Motor neuron (in vitro differentiated cells): ENCODE data around the gene ZNF562. TPM values are rescaled to one million over a fixed set of nuclear protein-coding genes. Genes with fewer than 3 reads are reported as not detected.
A peak's percentile ranks its signal among the peaks of the same experiment; 100 is the strongest.

Source experiments
- ATAC-seq, 8 experiments: fragments of 200-7000 bp; cut with Tn5 transposase; replicated peaks in 6 of 8; 2 replicates each; pipeline ENCODE4 v1.8.0; 2021; ENCODE audit warnings: mild to moderate bottlenecking in 8 of 8, moderate library complexity in 8 of 8
- H3K27ac ChIP-seq, 2 donors: fragments of 250-450 bp; sonication (Bioruptor Pico); 2 replicates each; pipeline ENCODE4 v1.9.0; 2021; ENCODE audit warnings: antibody characterized with exemption in 2 of 2, mild to moderate bottlenecking in 2 of 2, moderate library complexity in 1 of 2
- H3K4me1 ChIP-seq, 2 donors: fragments of 250-450 bp; sonication (Bioruptor Pico); replicated peaks in 1 of 2; 2 replicates each; pipeline ENCODE4 v1.6.1; 2021; ENCODE audit warnings: antibody characterized with exemption in 2 of 2, mild to moderate bottlenecking in 2 of 2, moderate library complexity in 1 of 2
- H3K4me3 ChIP-seq, 5 donors: fragments of 250-450 bp; sonication (Bioruptor Pico); 2 replicates each; pipeline ENCODE4 v1.9.0; 2021; ENCODE audit warnings: antibody characterized with exemption in 5 of 5, mild to moderate bottlenecking in 5 of 5, moderate library complexity in 4 of 5
- WGBS, 10 experiments: fragments of 450-650 bp; shearing (Covaris generic); methylation state at CpG; one replicate each; pipeline ENCODE4 v1.0.0; 2022; 5-methylcytosine and 5-hydroxymethylcytosine counted together
- in situ Hi-C, 9 experiments: fragments of 400-800 bp; cut with MboI; loops; one replicate each; pipeline ENCODE4 v1.15.0; 2021; ENCODE audit warnings: low sequenced_read_pairs in 9 of 9, low pct_unique_long_range_greater_than_20kb in 2 of 9; ENCODE audit not compliant: unreplicated experiment in 9 of 9
- total RNA-seq, 8 experiments: library from RNA; unstranded; fragments of 300-600 nt; gene quantifications; 2 replicates each; pipeline versions ENCODE4 v1.2.3 to v1.2.4, GENCODE V29; 2022

The ZNF562 gene
- total RNA-seq, 8 experiments from 2014 or later: 20.6 to 39.4 (median 28.1) TPM

DNA sequence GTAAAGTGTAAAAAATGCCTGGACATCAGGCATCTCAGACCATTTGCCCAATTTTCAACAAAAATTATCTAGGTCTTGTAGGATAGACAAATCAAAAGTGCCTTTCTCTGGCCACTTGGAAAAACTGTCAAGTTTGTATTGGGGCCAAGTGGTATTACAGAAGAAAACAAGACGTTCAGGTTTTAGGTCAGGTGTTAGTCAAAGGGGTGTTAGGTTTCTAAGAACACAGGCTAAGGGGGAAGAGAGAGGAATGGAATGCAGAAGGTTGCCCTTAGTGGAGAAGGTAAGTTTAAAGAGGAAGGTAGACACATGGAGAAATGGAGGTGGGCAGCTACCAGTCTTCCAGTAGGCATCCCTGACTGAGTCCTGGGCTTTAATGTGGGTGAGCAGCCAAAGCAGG lies 33.9 kb downstream of the ZNF562 start:
- in situ Hi-C loops: loop anchor here in 3 of 9 experiments (25.0 kb wide), 1 partner anchor 146 kb away; no protein-coding TSS in a partner anchor
- no peaks in the 10 kb centered on the region for H3K4me1 ChIP-seq
- no peak overlapping the region for H3K27ac ChIP-seq
- no peak for ATAC-seq
- 86 to 100% (median 100%) methylated on average over 1 of the region's 1 CpG; no CpG with 5 or more reads in 5 of the 10 experiments for WGBS, 10 experiments
- no peak overlapping the region for H3K4me3 ChIP-seq

DNA sequence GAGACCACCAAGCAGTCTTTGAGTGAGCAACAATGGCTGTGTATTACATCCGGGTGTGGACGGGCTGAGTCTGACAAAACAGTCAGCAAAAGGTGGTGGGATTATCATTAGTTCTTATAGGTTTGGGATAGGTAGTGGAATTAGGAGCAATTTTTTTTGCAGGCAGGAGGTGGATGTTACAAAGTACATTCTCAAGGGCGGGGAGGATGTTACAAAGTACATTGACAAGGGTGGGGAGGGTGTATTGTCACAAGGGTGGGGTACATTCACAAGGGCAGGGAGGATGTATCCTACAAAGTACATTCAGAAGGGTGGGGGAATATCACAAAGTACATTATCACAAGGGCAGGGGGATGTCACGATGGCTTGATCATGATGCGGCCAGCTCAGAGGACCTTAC lies 38.9 kb downstream of the ZNF562 start:
- WGBS, 10 experiments: 93 to 100% (median 96%) methylated on average over 2 to 3 of the region's 5 CpGs; no CpG with 5 or more reads in 7 of the 10 experiments
- H3K4me1 ChIP-seq: no peaks in the 10 kb centered on the region
- no peak for ATAC-seq
- H3K27ac ChIP-seq: no peak overlapping the region
- no peak overlapping the region for H3K4me3 ChIP-seq
- in situ Hi-C loops: loop anchor here in 4 of 9 experiments (10.0 to 25.0 kb wide), 2 partner anchors 151 to 159 kb away; no protein-coding TSS in a partner anchor

DNA sequence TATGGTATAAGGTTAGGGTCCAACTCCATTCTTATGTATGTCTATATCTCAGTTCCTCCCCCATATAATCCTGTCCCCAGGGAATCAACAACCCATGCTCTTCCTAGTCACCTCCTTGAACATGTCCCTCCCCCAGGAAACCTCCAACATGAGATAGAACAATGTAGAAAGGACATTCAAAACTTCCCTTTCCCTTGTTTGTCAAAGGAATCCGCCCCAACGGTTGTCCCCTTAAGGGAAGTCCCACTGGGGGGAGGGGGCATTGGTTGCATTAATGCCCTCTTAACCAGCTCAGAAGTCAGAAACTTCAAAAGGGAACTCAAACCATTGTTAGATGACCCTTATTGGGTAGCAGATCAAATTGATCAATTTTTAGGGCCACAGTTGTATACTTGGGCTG lies 47.0 kb downstream of the ZNF562 start:
- Histone ChIP-seq H3K27ac (no peak overlapping the region), H3K4me1 (peaks cover 0 to 3% of the 10 kb centered on the region in 2 donors), H3K4me3 (no peak overlapping the region)
- ATAC-seq: no peak
- in situ Hi-C loops: loop anchor here in 7 of 9 experiments (10.0 to 25.0 kb wide), 2 partner anchors 159 to 167 kb away; no protein-coding TSS in a partner anchor
- 83 to 100% (median 100%) methylated on average over 1 to 2 of the region's 2 CpGs; no CpG with 5 or more reads in 4 of the 10 experiments for WGBS, 10 experiments

DNA sequence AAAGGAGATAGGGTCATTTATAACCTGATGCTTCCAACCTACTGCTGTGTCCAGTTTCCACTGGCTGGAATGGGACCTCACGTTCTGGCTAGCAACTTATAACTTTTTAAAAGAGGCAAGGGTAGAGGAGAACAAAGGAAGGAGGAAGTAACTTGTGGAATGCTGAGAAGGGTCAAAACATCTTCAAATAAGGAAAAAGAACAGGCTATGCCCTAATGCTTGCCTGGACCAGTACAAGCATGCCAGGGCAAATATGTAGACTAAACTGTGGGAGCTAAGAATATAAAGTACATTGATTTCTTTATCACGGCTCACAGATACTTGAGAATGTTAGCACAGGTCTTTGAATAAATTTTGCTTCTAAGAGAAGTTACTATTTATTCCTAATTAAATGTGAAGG lies 52.4 kb downstream of the ZNF562 start:
- in situ Hi-C loops: loop anchor here in 4 of 9 experiments (10.0 kb wide), 1 partner anchor 172 kb away; no protein-coding TSS in a partner anchor
- Histone ChIP-seq H3K4me1 (peaks cover 7 to 10% of the 10 kb centered on the region in 2 donors), H3K27ac (no peak overlapping the region), H3K4me3 (peak overlapping the region in 2 of 5 donors; percentile 80 to 91)
- no peak for ATAC-seq
- 30 to 100% (median 80%) methylated on average over 1 to 2 of the region's 2 CpGs; no CpG with 5 or more reads in 1 of the 10 experiments for WGBS, 10 experiments

DNA sequence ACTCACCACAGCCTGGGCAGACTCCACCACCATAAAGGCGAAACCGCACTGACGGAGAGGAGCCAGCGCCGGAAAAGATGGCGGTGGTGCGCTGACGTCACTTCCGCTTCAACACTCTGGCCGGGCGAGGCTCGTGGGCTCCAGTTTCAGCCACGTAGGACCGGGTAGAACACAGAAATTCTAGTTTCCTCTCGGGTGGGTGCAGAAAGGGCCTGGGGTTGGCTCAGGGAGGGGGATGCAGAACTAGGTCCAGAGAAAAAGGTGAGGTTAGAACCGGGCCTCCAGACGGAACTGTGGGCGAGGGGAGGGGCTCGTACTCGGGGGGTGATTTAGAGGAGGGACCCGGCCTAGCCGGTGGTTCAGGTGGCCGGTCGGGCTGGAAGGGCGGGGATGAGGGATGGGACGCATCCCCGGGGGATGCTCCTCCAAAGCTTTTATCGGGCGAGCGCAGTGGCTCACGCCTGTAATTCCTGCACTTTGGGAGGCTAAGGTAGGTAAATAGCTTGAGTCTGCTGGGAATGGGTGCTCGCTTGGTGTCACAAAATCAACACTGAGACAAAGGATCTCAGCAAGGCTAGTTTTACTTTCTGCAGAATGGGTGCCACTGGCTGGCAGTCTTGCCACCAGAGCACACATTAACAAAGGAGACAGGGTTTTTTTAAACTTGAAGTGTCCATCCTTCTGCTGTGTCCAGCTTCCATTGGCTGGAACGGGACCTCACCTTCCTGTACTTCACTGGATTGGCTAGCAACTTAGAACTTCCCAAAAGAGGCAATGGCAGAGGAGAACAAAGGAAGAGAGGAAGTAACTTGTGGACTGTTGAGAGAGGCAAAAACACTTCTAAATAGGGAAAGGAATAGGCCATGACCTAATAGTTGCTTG lies 53.5 kb downstream of the ZNF562 start, which contains the start of gene ZNF561:
Gene ZNF561 (minus strand): TSS at position 77 of the 882 bp plus-strand sequence. CDS start 1,776 bp downstream, outside the sequence.
- WGBS, 10 experiments: 0 to 6% (median 0%) methylated on average over 1 to 20 of the region's 33 CpGs; no CpG with 5 or more reads in 4 of the 10 experiments
- H3K4me3 ChIP-seq: peak within 1 kb of the TSS; percentile 80 to 98 (median 91)
- in situ Hi-C loops: loop anchor here in 4 of 9 experiments (10.0 kb wide), 1 partner anchor 173 kb away; no protein-coding TSS in a partner anchor
- peak; percentile 89 to 94 (median 91) for ATAC-seq
- peaks cover 7 to 10% of the 10 kb centered on the region in 2 donors for H3K4me1 ChIP-seq
- peak within 1 kb of the TSS; percentile 100 for H3K27ac ChIP-seq

DNA sequence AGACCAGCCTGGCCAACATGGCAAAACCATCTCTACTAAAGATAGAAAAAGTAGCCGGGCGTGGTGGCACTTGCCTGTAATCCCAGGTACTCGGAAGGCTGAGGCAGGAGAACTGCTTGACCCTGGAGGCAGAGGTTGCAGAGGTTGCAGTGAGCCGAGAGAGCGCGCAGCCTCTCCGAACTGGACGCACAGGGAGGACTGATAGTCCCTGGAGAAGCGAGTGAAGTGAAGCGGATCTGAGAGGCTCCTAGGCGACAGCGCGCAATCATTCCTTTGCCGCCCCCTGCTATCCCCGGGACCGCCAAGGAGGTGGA lies 54.1 kb downstream of the ZNF562 start:
- 0 to 2% (median 0%) methylated on average over 2 to 11 of the region's 16 CpGs; no CpG with 5 or more reads in 6 of the 10 experiments for WGBS, 10 experiments
- peak overlapping the region; percentile 80 to 98 (median 91) for H3K4me3 ChIP-seq
- ATAC-seq: peak in 2 of 8 experiments; percentile 53 to 60
- H3K4me1 ChIP-seq: peaks cover 7 to 10% of the 10 kb centered on the region in 2 donors
- in situ Hi-C loops: loop anchor here in 4 of 9 experiments (10.0 kb wide), 1 partner anchor 174 kb away; no protein-coding TSS in a partner anchor
- H3K27ac ChIP-seq: peak overlapping the region; percentile 100

DNA sequence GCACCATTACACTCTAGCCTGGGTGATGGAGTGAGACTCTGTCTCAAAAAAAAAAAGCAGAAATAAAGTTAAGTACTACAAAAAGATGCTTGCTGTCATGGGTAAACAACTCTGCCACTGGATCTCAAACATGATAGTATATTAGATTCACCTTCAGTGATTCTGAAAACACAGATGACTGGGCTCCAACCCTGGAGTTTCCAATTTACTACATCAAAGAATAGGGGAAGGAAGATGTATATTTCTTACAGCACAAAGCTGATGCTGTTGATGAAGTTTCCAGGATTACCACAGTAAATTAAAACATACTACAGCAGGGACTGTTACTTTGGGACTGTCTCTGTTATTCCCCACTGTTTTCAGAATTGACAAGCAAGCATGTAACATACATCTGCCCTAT lies 59.1 kb downstream of the ZNF562 start:
- ATAC-seq: no peak
- in situ Hi-C loops: no loop called here
- H3K4me3 ChIP-seq: no peak overlapping the region
- no peak overlapping the region for H3K27ac ChIP-seq
- H3K4me1 ChIP-seq: peaks cover 0 to 5% of the 10 kb centered on the region in 2 donors

DNA sequence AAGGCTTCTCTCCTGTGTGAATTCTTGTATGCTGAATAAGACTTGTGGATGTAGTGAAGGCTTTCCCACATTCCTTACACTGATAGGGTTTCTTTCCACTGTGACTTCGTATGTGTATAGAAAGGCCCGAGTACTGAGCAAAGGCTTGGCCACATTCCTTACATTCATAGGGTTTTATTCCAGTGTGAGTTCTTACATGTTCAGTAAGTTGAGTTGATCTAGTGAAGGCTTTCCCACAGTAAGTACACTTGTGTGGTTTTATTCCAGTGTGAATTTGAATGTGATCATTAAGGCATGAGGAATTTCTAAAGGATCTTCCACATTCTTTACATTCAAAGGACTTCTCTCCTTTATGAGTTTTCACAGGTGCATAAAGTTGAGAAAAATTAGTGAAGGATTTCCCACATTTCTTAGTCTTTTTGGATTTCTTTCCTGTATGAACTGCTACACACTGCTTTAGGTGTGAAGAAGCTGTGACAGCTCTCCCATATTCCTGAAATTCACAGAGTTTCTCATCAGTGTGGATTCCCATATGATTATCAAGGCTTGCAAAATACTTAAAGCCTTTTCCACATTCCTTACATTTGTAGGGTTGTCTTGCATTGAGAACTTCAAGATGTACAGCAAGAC lies 64.3 kb downstream of the ZNF562 start:
- no peak overlapping the region for H3K27ac ChIP-seq
- H3K4me1 ChIP-seq: no peaks in the 10 kb centered on the region
- in situ Hi-C loops: no loop called here
- no peak overlapping the region for H3K4me3 ChIP-seq
- ATAC-seq: no peak
- 92 to 100% (median 100%) methylated on average over 1 to 2 of the region's 2 CpGs; no CpG with 5 or more reads in 5 of the 10 experiments for WGBS, 10 experiments

DNA sequence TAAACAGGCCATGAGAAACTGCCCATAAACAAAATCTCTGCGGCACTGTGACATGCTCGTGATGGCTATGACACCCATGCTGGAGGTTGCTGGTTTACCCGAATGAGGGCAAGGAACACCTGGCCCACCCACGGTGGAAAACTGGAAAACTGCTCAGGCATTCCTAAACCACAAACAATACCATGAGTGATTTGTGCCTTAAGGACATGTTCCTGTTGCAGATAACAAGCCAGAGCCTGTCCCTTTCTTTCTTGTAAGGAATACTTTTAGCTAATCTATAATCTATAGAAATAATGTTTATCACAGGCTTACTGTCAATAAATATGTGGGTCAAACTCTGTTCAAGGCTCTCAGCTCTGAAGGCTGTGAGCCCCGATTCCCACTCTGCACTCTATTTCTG lies 66.0 kb downstream of the ZNF562 start:
- no peak overlapping the region for H3K27ac ChIP-seq
- ATAC-seq: no peak
- WGBS, 10 experiments: 83 to 100% (median 100%) methylated on average over 1 to 4 of the region's 5 CpGs; no CpG with 5 or more reads in 1 of the 10 experiments
- H3K4me1 ChIP-seq: no peaks in the 10 kb centered on the region
- no peak overlapping the region for H3K4me3 ChIP-seq
- in situ Hi-C loops: no loop called here

DNA sequence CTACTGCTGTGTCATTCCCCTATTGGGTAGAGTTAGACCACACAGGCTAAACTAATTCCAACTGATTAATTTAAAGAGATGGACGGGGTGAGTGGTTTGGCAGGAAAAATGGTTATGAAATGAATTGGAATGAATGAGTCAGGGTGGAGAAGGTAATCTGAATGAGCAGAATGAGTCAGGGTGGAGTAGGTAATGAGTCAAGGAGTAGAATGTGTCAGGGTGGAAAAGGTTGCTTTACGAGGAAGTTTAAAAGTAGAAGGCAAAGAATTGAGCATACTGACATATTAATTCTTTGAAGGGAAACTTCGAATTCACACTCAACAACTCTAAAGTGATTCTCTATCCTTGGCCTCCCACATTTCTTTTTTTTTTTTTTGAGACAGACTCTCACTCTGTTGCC lies 77.9 kb downstream of the ZNF562 start:
- in situ Hi-C loops: no loop called here
- WGBS, 10 experiments: 7 to 100% (median 59%) methylated on average over 1 to 3 of the region's 3 CpGs; no CpG with 5 or more reads in 1 of the 10 experiments

More for the DNA sequence above, 77.9 kb downstream of the ZNF562 start:
- H3K27ac ChIP-seq: no peak overlapping the region
- H3K4me1 ChIP-seq: no peaks in the 10 kb centered on the region
- ATAC-seq: peak in 2 of 8 experiments; percentile 91 to 94
- H3K4me3 ChIP-seq: no peak overlapping the region
